GM23248 (cell line): ENCODE results near the gene LCE4A. TPM values are rescaled to one million over a fixed set of nuclear protein-coding genes. Genes with fewer than 3 reads are reported as not detected.
A peak's percentile ranks its signal among the peaks of the same experiment; 100 is the strongest.

Experiments used
- DNase-seq: peaks from one replicate; pipeline ENCODE4 v3.0.0-alpha.2; 2015
- H2AFZ ChIP-seq: fragments of 200-600 bp; sonication (generic); 2 replicates; pipeline ENCODE4 v1.6.1; 2016; ENCODE audit warnings: antibody characterized with exemption
- H3F3A ChIP-seq: fragments of 200-600 bp; sonication (generic); 2 replicates; pipeline ENCODE4 v1.6.1; 2016; ENCODE audit warnings: mild to moderate bottlenecking, antibody characterized with exemption, mixed run types; ENCODE audit not compliant: insufficient read depth
- H3K27ac ChIP-seq: fragments of 200-600 bp; sonication (generic); 2 replicates; pipeline ENCODE4 v1.5.1; 2016; ENCODE audit warnings: mild to moderate bottlenecking
- H3K27me3 ChIP-seq: fragments of 200-600 bp; sonication (generic); replicated peaks from 2 replicates; pipeline ENCODE4 v1.6.1; 2016; ENCODE audit warnings: mild to moderate bottlenecking; ENCODE audit not compliant: insufficient read depth
- H3K36me3 ChIP-seq: fragments of 200-600 bp; sonication (generic); 2 replicates; pipeline ENCODE4 v1.6.1; 2016; ENCODE audit warnings: low read depth, mild to moderate bottlenecking
- H3K4me1 ChIP-seq: fragments of 200-600 bp; sonication (generic); 2 replicates; pipeline ENCODE4 v1.6.1; 2016; ENCODE audit warnings: mild to moderate bottlenecking; ENCODE audit not compliant: insufficient read depth
- H3K4me2 ChIP-seq: fragments of 200-600 bp; sonication (generic); one replicate; pipeline ENCODE4 v1.6.1; 2016; ENCODE audit warnings: mild to moderate bottlenecking; ENCODE audit not compliant: unreplicated experiment
- H3K4me3 ChIP-seq: fragments of 200-600 bp; sonication (generic); 2 replicates; pipeline ENCODE4 v1.5.1; 2016; ENCODE audit warnings: mild to moderate bottlenecking
- H3K79me2 ChIP-seq: fragments of 200-600 bp; sonication (generic); 2 replicates; pipeline ENCODE4 v1.6.1; 2016; ENCODE audit warnings: mild to moderate bottlenecking; ENCODE audit not compliant: insufficient read depth
- H3K9ac ChIP-seq: fragments of 200-600 bp; sonication (generic); 2 replicates; pipeline ENCODE4 v1.6.1; 2016; ENCODE audit warnings: mild to moderate bottlenecking
- H3K9me2 ChIP-seq: fragments of 200-600 bp; sonication (generic); 2 replicates; pipeline ENCODE4 v1.6.1; 2016; ENCODE audit warnings: mixed run types, mild to moderate bottlenecking, moderate library complexity; ENCODE audit not compliant: insufficient read depth
- H3K9me3 ChIP-seq: fragments of 200-600 bp; sonication (generic); one replicate; pipeline ENCODE4 v1.6.1; 2017; ENCODE audit warnings: low read depth
- H4K20me1 ChIP-seq: fragments of 200-600 bp; sonication (generic); 2 replicates; pipeline ENCODE4 v1.6.0; 2016; ENCODE audit not compliant: insufficient read depth
- EZH2 ChIP-seq: fragments of 200-600 bp; sonication (generic); IDR thresholded peaks from 2 replicates; pipeline ENCODE4 v1.6.1; 2018; ENCODE audit warnings: antibody characterized with exemption, mild to moderate bottlenecking; ENCODE audit not compliant: insufficient read depth, poor library complexity, severe bottlenecking
- EZH2phosphoT487 ChIP-seq: fragments of 200-600 bp; sonication (generic); IDR thresholded peaks from 2 replicates; pipeline ENCODE4 v1.6.1; 2018; ENCODE audit warnings: antibody characterized with exemption, moderate library complexity, mild to moderate bottlenecking, low read depth; ENCODE audit not compliant: insufficient read depth
- WGBS, 2 experiments: methylation state at CpG; one replicate each; pipeline ENCODE4 v1.1.6; 2015 to 2017; ENCODE audit warnings: low lambda C conversion rate in 2 of 2, low coverage in 1 of 2; ENCODE audit errors: missing lambda C conversion rate in 2 of 2; 5-methylcytosine and 5-hydroxymethylcytosine counted together
- in situ Hi-C: fragments of 300-500 bp; cut with MboI; formaldehyde crosslinking; loops from 2 replicates; pipeline ENCODE4 v1.15.0; 2020
- polyA plus RNA-seq: library from polyadenylated mRNA; unstranded; fragments of >200 nt; fragmentation: Nextera tagmentation; extraction: Ambion mirVana; gene quantifications from 2 replicates; pipeline ENCODE4 v1.2.1, GENCODE V29; 2016
- total RNA-seq: library from RNA; depleted of rRNA; stranded (reverse); fragments of >200 nt; shearing (Covaris generic); gene quantifications from 2 replicates; pipeline ENCODE4 v1.2.3, GENCODE V29; 2014

Gene LCE4A
- total and polyA plus RNA-seq, 2 experiments from 2014 or later = 0.39 TPM; not detected in 1

- TF ChIP-seq EZH2 (no peak), EZH2phosphoT487 (no peak)
- no peaks in the 10 kb centered on the region for H4K20me1 ChIP-seq
- in situ Hi-C loops = no loop called here
- H2AFZ ChIP-seq = no peak overlapping the region
- H3K36me3 ChIP-seq = no peaks in the 10 kb centered on the region
- peaks cover 82% of the 10 kb centered on the region for H3K4me1 ChIP-seq
- peak overlapping the region; percentile 83 for H3K27ac ChIP-seq
- H3K4me3 ChIP-seq = no peak overlapping the region
- H3K9ac ChIP-seq = peak overlapping the region; percentile 37
- 4 to 7% methylated on average over 2 of the region's 2 CpGs for WGBS, 2 experiments
- H3K27me3 ChIP-seq = no peaks in the 10 kb centered on the region
- no peaks in the 10 kb centered on the region for H3K9me3 ChIP-seq
- H3K9me2 ChIP-seq = no peaks in the 10 kb centered on the region; the same call in 1 of the 2 replicates
- no peaks in the 10 kb centered on the region for H3K79me2 ChIP-seq
- peak; percentile 90 for DNase-seq
- H3K4me2 ChIP-seq = peak overlapping the region; percentile 14
- H3F3A ChIP-seq = peaks cover 45% of the 10 kb centered on the region
Measured at GRCh38 chr1:152743371-152744145, 35.6 kb downstream of the LCE4A start.

- no peak for TF ChIP-seq EZH2
- no peak for TF ChIP-seq EZH2phosphoT487
- H3K27ac ChIP-seq = peak overlapping the region; percentile 83
- H3K27me3 ChIP-seq = no peaks in the 10 kb centered on the region
- no peak overlapping the region for H3K4me3 ChIP-seq
- DNase-seq = peak; percentile 82
- in situ Hi-C loops = no loop called here
- no peaks in the 10 kb centered on the region for H3K79me2 ChIP-seq
- H3K9ac ChIP-seq = no peak overlapping the region
- no peaks in the 10 kb centered on the region for H3K9me3 ChIP-seq
- no peaks in the 10 kb centered on the region; the same call in 1 of the 2 replicates for H3K9me2 ChIP-seq
- peak overlapping the region; percentile 13; the same call in 1 of the 2 replicates for H2AFZ ChIP-seq
- H3K4me2 ChIP-seq = peak overlapping the region; percentile 5
- peaks cover 75% of the 10 kb centered on the region for H3K4me1 ChIP-seq
- WGBS, 2 experiments = 41 to 49% methylated on average over 4 of the region's 4 CpGs
- H3K36me3 ChIP-seq = no peaks in the 10 kb centered on the region
- H3F3A ChIP-seq = peaks cover 45% of the 10 kb centered on the region
- H4K20me1 ChIP-seq = no peaks in the 10 kb centered on the region
Measured at GRCh38 chr1:152745289-152745704, 37.3 kb downstream of the LCE4A start.

GRCh38 chr1:152745765-152746444, 37.9 kb downstream of the LCE4A start:
- Histone ChIP-seq H2AFZ (peak overlapping the region; percentile 13; the same call in 1 of the 2 replicates), H3K4me2 (no peak overlapping the region), H3K9me2 (no peaks in the 10 kb centered on the region; the same call in 1 of the 2 replicates), H3K9me3 (no peaks in the 10 kb centered on the region), H3K4me3 (no peak overlapping the region), H3F3A (peaks cover 45% of the 10 kb centered on the region), H4K20me1 (no peaks in the 10 kb centered on the region), H3K36me3 (no peaks in the 10 kb centered on the region), H3K27me3 (no peaks in the 10 kb centered on the region), H3K4me1 (peaks cover 74% of the 10 kb centered on the region), H3K27ac (peak overlapping the region; percentile 83), H3K9ac (no peak overlapping the region), H3K79me2 (no peaks in the 10 kb centered on the region)
- 67 to 79% methylated on average over 6 of the region's 6 CpGs for WGBS, 2 experiments
- TF ChIP-seq EZH2phosphoT487 (no peak), EZH2 (no peak)
- no peak for DNase-seq
- in situ Hi-C loops = no loop called here

DNA sequence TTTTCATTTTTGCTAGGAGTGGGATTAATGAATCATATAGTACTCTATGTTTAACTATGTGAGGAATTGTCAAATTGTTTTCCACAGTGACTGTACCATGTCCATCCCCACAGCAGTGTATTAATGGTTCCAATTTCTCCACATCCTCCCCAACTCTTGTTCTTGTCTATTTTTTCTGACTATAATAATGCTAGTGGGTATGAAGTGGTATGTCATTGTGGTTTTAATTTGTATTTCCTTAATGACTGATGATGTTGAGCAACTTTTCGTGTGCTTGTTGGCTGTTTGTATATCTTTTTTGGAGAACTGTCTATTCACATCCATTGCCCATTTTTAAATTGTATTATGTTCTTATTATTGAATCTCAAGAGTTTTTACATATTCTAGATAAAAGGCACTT, 39.9 kb downstream of the LCE4A start:
- TF ChIP-seq EZH2phosphoT487 = no peak
- TF ChIP-seq EZH2 = no peak
- Histone ChIP-seq H3K9ac (no peak overlapping the region), H3K4me2 (peak overlapping the region; percentile 22), H4K20me1 (no peaks in the 10 kb centered on the region), H3K27ac (peak overlapping the region; percentile 16), H3F3A (peaks cover 39% of the 10 kb centered on the region), H3K9me3 (no peaks in the 10 kb centered on the region), H3K9me2 (no peaks in the 10 kb centered on the region), H3K4me1 (peaks cover 73% of the 10 kb centered on the region), H3K79me2 (no peaks in the 10 kb centered on the region), H3K36me3 (no peaks in the 10 kb centered on the region), H2AFZ (no peak overlapping the region), H3K4me3 (no peak overlapping the region), H3K27me3 (no peaks in the 10 kb centered on the region)
- 0% methylated on average over 1 of the region's 1 CpG for WGBS, 2 experiments
- in situ Hi-C loops = no loop called here
- peak; percentile 58 for DNase-seq
